B cell (primary cell): Measurements from ENCODE around the gene GRIK5. TPM values are rescaled to one million over a fixed set of nuclear protein-coding genes. Genes with fewer than 3 reads are reported as not detected.

ENCODE experiments used
- ATAC-seq: fragments of 200-7000 bp; cut with Tn5 transposase; one replicate; pipeline ENCODE4 v1.10.0; 2021; ENCODE audit warnings: low read depth, mild to moderate bottlenecking, moderate number of reproducible peaks, moderate library complexity
- CTCF ChIA-PET: fragments of 350-600 bp; sonication (Branson Sonifier 250); formaldehyde crosslinking; loops from one replicate; lab custom pipeline; 2021; ENCODE audit warnings: antibody characterized with exemption, inconsistent platforms; lab: Charles Lee
- POLR2A ChIA-PET: fragments of 350-600 bp; sonication (Branson Sonifier 250); formaldehyde crosslinking; loops from one replicate; lab custom pipeline; 2021; ENCODE audit warnings: antibody characterized with exemption; lab: Charles Lee
- DNase-seq: peaks from one replicate; pipeline ENCODE4 v3.0.0; 2013
- H2AFZ ChIP-seq: 2 replicates; pipeline ENCODE4 v1.6.1; 2012; ENCODE audit warnings: mild to moderate bottlenecking, low read depth, low read length; ENCODE audit not compliant: insufficient read depth, poor library complexity, severe bottlenecking
- H3K27ac ChIP-seq, 2 donors: 1 replicate in 1 of 2; 2 replicates in 1 of 2; pipeline ENCODE4 v1.5.1; 2012 to 2013; ENCODE audit warnings: low read length in 2 of 2, mild to moderate bottlenecking in 2 of 2, moderate library complexity in 1 of 2
- H3K27me3 ChIP-seq, 4 experiments: fragments of 200-600 bp in 1 of 4; sonication (generic) in 1 of 4; replicated peaks in 1 of 4; 1 replicate in 2 of 4; 2 replicates in 2 of 4; pipeline versions ENCODE4 v1.6.1 to v1.7.0; 2013 to 2016; ENCODE audit warnings: low read length in 3 of 4, mild to moderate bottlenecking in 2 of 4, mixed read lengths in 1 of 4, moderate library complexity in 1 of 4; ENCODE audit not compliant: insufficient read depth in 4 of 4, control insufficient read depth in 3 of 4; ENCODE audit errors: control extremely low read depth in 1 of 4
- H3K36me3 ChIP-seq, 2 experiments: replicated peaks in 1 of 2; 1 replicate in 1 of 2; 2 replicates in 1 of 2; pipeline versions ENCODE4 v1.6.1 to v1.7.1; 2013; ENCODE audit warnings: low read length in 1 of 2; ENCODE audit not compliant: insufficient read depth in 2 of 2, control insufficient read depth in 1 of 2; ENCODE audit errors: control extremely low read depth in 1 of 2, extremely low read depth in 1 of 2
- H3K4me1 ChIP-seq, 2 donors: fragments of 200-600 bp in 1 of 2; sonication (generic) in 1 of 2; 1 replicate in 1 of 2; 2 replicates in 1 of 2; pipeline versions ENCODE4 v1.5.1 to v1.6.1; 2013 to 2017; ENCODE audit warnings: low read length in 2 of 2; ENCODE audit not compliant: control insufficient read depth in 2 of 2, insufficient read depth in 2 of 2
- H3K4me2 ChIP-seq: replicated peaks from 2 replicates; pipeline ENCODE3; 2012; ENCODE audit warnings: mild to moderate bottlenecking, low read depth, low read length; ENCODE audit not compliant: poor library complexity, severe bottlenecking
- H3K4me3 ChIP-seq, 5 experiments: fragments of 200-600 bp in 1 of 5; sonication (generic) in 1 of 5; 1 replicate in 3 of 5; 2 replicates in 2 of 5; pipeline versions ENCODE4 v1.5.1 to v1.7.0; 2011 to 2016; ENCODE audit warnings: low read length in 4 of 5, mild to moderate bottlenecking in 4 of 5, low read depth in 2 of 5, control low read depth in 1 of 5, moderate library complexity in 1 of 5; ENCODE audit not compliant: insufficient read depth in 1 of 5; ENCODE audit errors: control extremely low read depth in 1 of 5, extremely low read depth in 1 of 5
- H3K79me2 ChIP-seq: fragments of 200-600 bp; sonication (generic); one replicate; pipeline ENCODE4 v1.6.0; 2016; ENCODE audit warnings: low read length; ENCODE audit not compliant: control insufficient read depth, insufficient read depth
- H3K9ac ChIP-seq: fragments of 200-600 bp; sonication (generic); 2 replicates; pipeline ENCODE4 v1.6.1; 2017; ENCODE audit warnings: mild to moderate bottlenecking, low read length, moderate library complexity
- H3K9me3 ChIP-seq, 3 donors: one replicate each; pipeline versions ENCODE4 v1.6.1 to v1.7.1; 2013; ENCODE audit warnings: low read length in 2 of 3; ENCODE audit not compliant: control insufficient read depth in 2 of 3, insufficient read depth in 1 of 3; ENCODE audit errors: control extremely low read depth in 1 of 3
- H4K20me1 ChIP-seq: 2 replicates; pipeline ENCODE4 v1.6.0; 2012; ENCODE audit warnings: mild to moderate bottlenecking, low read length; ENCODE audit not compliant: insufficient read depth, control insufficient read depth, poor library complexity, severe bottlenecking
- H3K27ac Mint-ChIP-seq: one replicate; pipeline ENCODE4 v1.8.0; 2021; ENCODE audit warnings: mixed read lengths
- H3K27me3 Mint-ChIP-seq: one replicate; pipeline ENCODE4 v1.8.0; 2021; ENCODE audit warnings: mixed read lengths
- H3K4me1 Mint-ChIP-seq: one replicate; pipeline ENCODE4 v1.8.0; 2021; ENCODE audit warnings: mixed read lengths
- H3K4me3 Mint-ChIP-seq: one replicate; pipeline ENCODE4 v1.8.0; 2021; ENCODE audit warnings: mixed read lengths
- H3K9me3 Mint-ChIP-seq: one replicate; pipeline ENCODE4 v1.8.0; 2022; ENCODE audit warnings: mixed read lengths; ENCODE audit not compliant: insufficient read depth
- EZH2 ChIP-seq: IDR thresholded peaks from 2 replicates; pipeline ENCODE4 v1.6.1; 2012; ENCODE audit warnings: borderline replicate concordance, low read depth, mild to moderate bottlenecking, moderate library complexity, low read length; ENCODE audit not compliant: insufficient read depth, poor library complexity, severe bottlenecking
- WGBS: methylation state at CpG from one replicate; pipeline ENCODE4 v1.1.5; 2013; ENCODE audit warnings: missing lambda C conversion rate; ENCODE audit not compliant: insufficient coverage; 5-methylcytosine and 5-hydroxymethylcytosine counted together
- intact Hi-C: fragments of 100-400 bp; cut with micrococcal nuclease; formaldehyde crosslinking; loops from one replicate; pipeline ENCODE4 v1.10.0; 2022
- polyA plus RNA-seq: library from polyadenylated mRNA; depleted of rRNA; stranded (reverse); fragments of >200 nt; gene quantifications from 2 replicates; pipeline ENCODE4 v1.2.3, GENCODE V29; 2012
- total RNA-seq, 2 donors: library from RNA; stranded (reverse); fragments of 120-200 nt in 1 of 2; gene quantifications; 1 replicate in 1 of 2; 2 replicates in 1 of 2; pipeline versions ENCODE4 v1.2.3 to v1.2.4, GENCODE V29; 2013 to 2022
- TF ChIP-seq, protein P1 (sequence below): fragments of 200-600 bp; IDR thresholded peaks from one replicate; pipeline ENCODE4 v1.8.0; 2022; ENCODE audit warnings: antibody characterized with exemption, mild to moderate bottlenecking

Gene GRIK5
- total and polyA plus RNA-seq, 2 donors (not counting 1 experiment from before 2014, with no cell fraction given): 0.09 to 0.27 TPM

DNA sequence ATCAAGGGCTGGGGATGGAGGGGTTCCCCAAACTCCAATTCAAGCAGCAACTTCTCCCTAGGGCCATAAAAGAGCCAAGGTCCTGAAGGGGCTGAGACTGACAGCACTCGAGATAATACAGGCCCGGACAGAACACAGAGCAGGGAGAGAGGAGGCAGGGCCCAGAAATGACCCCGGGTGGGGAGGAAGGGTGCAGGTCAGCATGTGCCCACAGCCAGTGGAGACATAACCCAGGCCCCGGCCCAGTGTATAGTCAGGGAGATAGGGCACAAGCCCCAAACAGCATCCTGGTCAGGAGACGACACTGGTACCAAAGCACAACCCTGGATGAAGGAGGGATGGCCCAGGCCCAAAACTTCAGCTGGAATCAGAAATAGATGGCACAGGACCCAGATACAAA, 47.4 kb downstream of the GRIK5 start:
- no peak overlapping the region for H3K4me3 Mint-ChIP-seq
- no peak for ATAC-seq
- TF ChIP-seq EZH2: no peak
- TF ChIP-seq, protein P1, sequence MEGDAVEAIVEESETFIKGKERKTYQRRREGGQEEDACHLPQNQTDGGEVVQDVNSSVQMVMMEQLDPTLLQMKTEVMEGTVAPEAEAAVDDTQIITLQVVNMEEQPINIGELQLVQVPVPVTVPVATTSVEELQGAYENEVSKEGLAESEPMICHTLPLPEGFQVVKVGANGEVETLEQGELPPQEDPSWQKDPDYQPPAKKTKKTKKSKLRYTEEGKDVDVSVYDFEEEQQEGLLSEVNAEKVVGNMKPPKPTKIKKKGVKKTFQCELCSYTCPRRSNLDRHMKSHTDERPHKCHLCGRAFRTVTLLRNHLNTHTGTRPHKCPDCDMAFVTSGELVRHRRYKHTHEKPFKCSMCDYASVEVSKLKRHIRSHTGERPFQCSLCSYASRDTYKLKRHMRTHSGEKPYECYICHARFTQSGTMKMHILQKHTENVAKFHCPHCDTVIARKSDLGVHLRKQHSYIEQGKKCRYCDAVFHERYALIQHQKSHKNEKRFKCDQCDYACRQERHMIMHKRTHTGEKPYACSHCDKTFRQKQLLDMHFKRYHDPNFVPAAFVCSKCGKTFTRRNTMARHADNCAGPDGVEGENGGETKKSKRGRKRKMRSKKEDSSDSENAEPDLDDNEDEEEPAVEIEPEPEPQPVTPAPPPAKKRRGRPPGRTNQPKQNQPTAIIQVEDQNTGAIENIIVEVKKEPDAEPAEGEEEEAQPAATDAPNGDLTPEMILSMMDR: no peak
- no peak overlapping the region for H3K27ac Mint-ChIP-seq
- Histone ChIP-seq H3K27me3 (peaks cover 0 to 3% (median 0%) of the 10 kb centered on the region in 4 experiments), H2AFZ (no peak overlapping the region), H4K20me1 (no peaks in the 10 kb centered on the region), H3K79me2 (no peaks in the 10 kb centered on the region), H3K4me1 (no peaks in the 10 kb centered on the region), H3K27ac (no peak overlapping the region), H3K9ac (no peak overlapping the region), H3K9me3 (no peaks in the 10 kb centered on the region), H3K4me2 (no peak overlapping the region), H3K4me3 (no peak overlapping the region), H3K36me3 (no peaks in the 10 kb centered on the region)
- CTCF ChIA-PET: no interaction called here
- intact Hi-C loops: no loop called here
- DNase-seq: no peak
- H3K27me3 Mint-ChIP-seq: peaks cover 20% of the 10 kb centered on the region
- H3K4me1 Mint-ChIP-seq: no peaks in the 10 kb centered on the region
- POLR2A ChIA-PET: no interaction called here
- 89% methylated on average over 5 of the region's 5 CpGs for WGBS
- H3K9me3 Mint-ChIP-seq: no peaks in the 10 kb centered on the region

DNA sequence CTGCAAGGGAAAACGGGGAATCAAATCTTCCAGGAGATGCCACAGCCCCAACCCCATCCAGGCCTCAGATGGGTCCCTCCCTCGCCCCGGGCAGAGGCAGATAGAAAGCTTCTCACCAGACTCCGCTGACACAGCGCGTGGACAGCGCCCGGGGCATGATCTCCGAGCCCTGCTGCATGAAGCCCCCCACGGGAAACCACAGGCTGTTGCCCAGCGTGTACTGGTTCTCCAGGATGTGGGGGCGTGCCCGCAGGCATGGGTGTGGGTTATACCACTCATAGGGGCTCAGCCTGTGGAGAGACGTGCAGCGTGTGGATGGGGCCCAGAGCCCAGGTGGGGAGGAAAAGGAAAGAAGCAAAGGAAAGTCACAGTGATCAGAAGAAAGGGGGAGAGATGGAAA, 48.8 kb downstream of the GRIK5 start:
- H4K20me1 ChIP-seq: no peaks in the 10 kb centered on the region
- H3K36me3 ChIP-seq: no peaks in the 10 kb centered on the region
- DNase-seq: no peak
- TF ChIP-seq, protein P1: no peak
- TF ChIP-seq EZH2: no peak
- Mint-ChIP-seq H3K9me3 (no peaks in the 10 kb centered on the region), H3K4me1 (no peaks in the 10 kb centered on the region), H3K27ac (no peak overlapping the region), H3K27me3 (peaks cover 13% of the 10 kb centered on the region), H3K4me3 (no peak overlapping the region)
- no peak overlapping the region for H3K27ac ChIP-seq
- H3K27me3 ChIP-seq: peaks cover 0 to 3% (median 0%) of the 10 kb centered on the region in 4 experiments
- no peaks in the 10 kb centered on the region for H3K4me1 ChIP-seq
- H3K9ac ChIP-seq: no peak overlapping the region
- ATAC-seq: no peak
- intact Hi-C loops: no loop called here
- no peak overlapping the region for H2AFZ ChIP-seq
- POLR2A ChIA-PET: no interaction called here
- H3K4me2 ChIP-seq: no peak overlapping the region
- no peaks in the 10 kb centered on the region for H3K9me3 ChIP-seq
- 90% methylated on average over 15 of the region's 15 CpGs for WGBS
- H3K79me2 ChIP-seq: no peaks in the 10 kb centered on the region
- H3K4me3 ChIP-seq: no peak overlapping the region
- CTCF ChIA-PET: interaction anchor here (1.4 kb wide), 1 partner anchor 10 kb away, joined by 4 read pairs; no protein-coding TSS in a partner anchor
